Measurements from ENCODE around the gene MAPKAPK2.
"Not testable (repeated sequence)": the region's sequence is repeated elsewhere in the genome, so short reads cannot be mapped to it uniquely, and the experiment has no call there.

GRCh38 chr1:206765771-206766170 is 81.1 kb downstream of the MAPKAPK2 start:
- not testable (repeated sequence) for TF ChIP-seq CTCF (IDR thresholded peaks at IDR 0.05); POLR2AphosphoS5 (IDR thresholded peaks at IDR 0.05; ENCODE audit: insufficient read depth in 1 of 2, low read depth in 1 of 2)
